Vagina (tissue), 2 donors: Measurements from ENCODE around the gene IMPDH2. TPM values are rescaled to one million over a fixed set of nuclear protein-coding genes. Genes with fewer than 3 reads are reported as not detected.

ENCODE experiments used
- DNase-seq, 2 donors: peaks; one replicate each; pipeline ENCODE4 v3.0.0-alpha.2; 2017; ENCODE audit errors: extremely low spot score in 2 of 2
- H3K27ac ChIP-seq: fragments of 200-600 bp; sonication (generic); one replicate; pipeline ENCODE4 v1.5.1; 2019
- H3K27me3 ChIP-seq: fragments of 200-600 bp; sonication (generic); one replicate; pipeline ENCODE4 v1.5.1; 2019
- H3K36me3 ChIP-seq, 2 donors: fragments of 200-600 bp; sonication (generic); one replicate each; pipeline ENCODE4 v1.5.1; 2017 to 2019
- H3K4me1 ChIP-seq: fragments of 200-600 bp; sonication (generic); one replicate; pipeline ENCODE4 v1.5.1; 2019
- H3K4me3 ChIP-seq, 2 donors: fragments of 200-600 bp; sonication (generic); 1 replicate in 1 of 2; 2 replicates in 1 of 2; pipeline ENCODE4 v1.5.1; 2016 to 2019
- H3K9me3 ChIP-seq: fragments of 200-600 bp; sonication (generic); one replicate; pipeline ENCODE4 v1.5.1; 2019
- POLR2A ChIP-seq, 2 donors: fragments of 450-650 bp; IDR thresholded peaks; one replicate each; pipeline ENCODE4 v1.6.1; 2017; ENCODE audit warnings: antibody characterized with exemption in 2 of 2, mild to moderate bottlenecking in 2 of 2, moderate library complexity in 2 of 2
- POLR2AphosphoS5 ChIP-seq, 2 donors: sonication (generic); formaldehyde crosslinking; IDR thresholded peaks; one replicate each; pipeline ENCODE4 v1.9.0; 2017; ENCODE audit warnings: antibody characterized with exemption in 2 of 2, mild to moderate bottlenecking in 2 of 2, low read depth in 1 of 2; ENCODE audit not compliant: insufficient read depth in 1 of 2
- intact Hi-C: fragments of 100-400 bp; cut with DNase I; formaldehyde crosslinking; loops from one replicate; pipeline ENCODE4 v1.15.1; 2023
- total RNA-seq: library from RNA; depleted of rRNA; stranded (reverse); fragments of >200 nt; gene quantifications from one replicate; pipeline ENCODE4 v1.2.3, GENCODE V29; 2016
- TF ChIP-seq, protein P1 (sequence below), 3 experiments: fragments of 450-650 bp in 2 of 3; fragments of 200-600 bp in 1 of 3; sonication (generic) in 1 of 3; IDR thresholded peaks; one replicate each; pipeline ENCODE4 v1.5.1; 2017 to 2019; ENCODE audit warnings: antibody characterized with exemption in 3 of 3, mild to moderate bottlenecking in 2 of 3, moderate library complexity in 2 of 3

Gene IMPDH2
- total RNA-seq, 1 donor from 2014 or later, result 185 TPM

DNA sequence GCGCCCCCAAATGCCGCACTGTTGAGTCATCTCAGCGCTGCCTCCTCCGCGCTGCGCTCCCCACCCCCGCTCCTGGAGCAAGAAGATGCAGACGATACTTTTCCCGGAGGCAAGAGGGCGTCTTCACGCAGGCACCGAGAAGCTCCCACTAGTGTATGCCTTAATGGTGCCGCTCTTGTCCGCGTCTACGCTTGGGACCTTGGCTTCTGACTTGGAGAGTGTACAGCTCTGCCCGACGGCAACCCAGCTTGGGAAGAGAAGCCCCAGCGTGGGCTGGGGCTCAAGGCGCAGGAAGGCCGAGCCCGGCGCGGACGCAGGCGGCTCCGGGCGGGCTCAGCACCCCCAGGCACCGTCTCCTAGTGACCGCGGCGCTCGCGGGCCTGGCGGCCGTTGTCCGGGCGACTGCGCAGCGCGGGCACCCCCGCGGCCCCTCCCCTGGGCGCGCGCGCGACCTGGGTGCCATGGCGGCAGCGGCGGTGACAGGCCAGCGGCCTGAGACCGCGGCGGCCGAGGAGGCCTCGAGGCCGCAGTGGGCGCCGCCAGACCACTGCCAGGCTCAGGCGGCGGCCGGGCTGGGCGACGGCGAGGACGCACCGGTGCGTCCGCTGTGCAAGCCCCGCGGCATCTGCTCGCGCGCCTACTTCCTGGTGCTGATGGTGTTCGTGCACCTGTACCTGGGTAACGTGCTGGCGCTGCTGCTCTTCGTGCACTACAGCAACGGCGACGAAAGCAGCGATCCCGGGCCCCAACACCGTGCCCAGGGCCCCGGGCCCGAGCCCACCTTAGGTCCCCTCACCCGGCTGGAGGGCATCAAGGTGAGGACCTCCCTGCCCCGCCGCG, 39.2 kb downstream of the IMPDH2 start, which contains the start of gene P4HTM:
Gene P4HTM, plus strand, starts transcription at position 446 of the 840 bp plus-strand sequence. Its CDS starts 16 bp downstream, at position 462.
- H3K4me1 ChIP-seq, result peaks cover 33% of the 10 kb centered on the region
- H3K36me3 ChIP-seq, result peaks cover 0 to 1% of the 10 kb centered on the region in 2 donors
- H3K27ac ChIP-seq, result peak within 1 kb of the TSS; percentile 95
- no peaks in the 10 kb centered on the region for H3K9me3 ChIP-seq
- peak within 1 kb of the TSS; percentile 64 to 92 for H3K4me3 ChIP-seq
- intact Hi-C loops, result no loop called here
- DNase-seq, result no peak
- H3K27me3 ChIP-seq, result no peaks in the 10 kb centered on the region
- TF ChIP-seq POLR2AphosphoS5 (IDR thresholded peaks at IDR 0.05; ENCODE audit: insufficient read depth in 1 of 2, low read depth in 1 of 2) (peak; percentile 76 to 92), POLR2A (IDR thresholded peaks at IDR 0.05) (peak in 1 of 2 donors; percentile 48)
- TF ChIP-seq, protein P1, sequence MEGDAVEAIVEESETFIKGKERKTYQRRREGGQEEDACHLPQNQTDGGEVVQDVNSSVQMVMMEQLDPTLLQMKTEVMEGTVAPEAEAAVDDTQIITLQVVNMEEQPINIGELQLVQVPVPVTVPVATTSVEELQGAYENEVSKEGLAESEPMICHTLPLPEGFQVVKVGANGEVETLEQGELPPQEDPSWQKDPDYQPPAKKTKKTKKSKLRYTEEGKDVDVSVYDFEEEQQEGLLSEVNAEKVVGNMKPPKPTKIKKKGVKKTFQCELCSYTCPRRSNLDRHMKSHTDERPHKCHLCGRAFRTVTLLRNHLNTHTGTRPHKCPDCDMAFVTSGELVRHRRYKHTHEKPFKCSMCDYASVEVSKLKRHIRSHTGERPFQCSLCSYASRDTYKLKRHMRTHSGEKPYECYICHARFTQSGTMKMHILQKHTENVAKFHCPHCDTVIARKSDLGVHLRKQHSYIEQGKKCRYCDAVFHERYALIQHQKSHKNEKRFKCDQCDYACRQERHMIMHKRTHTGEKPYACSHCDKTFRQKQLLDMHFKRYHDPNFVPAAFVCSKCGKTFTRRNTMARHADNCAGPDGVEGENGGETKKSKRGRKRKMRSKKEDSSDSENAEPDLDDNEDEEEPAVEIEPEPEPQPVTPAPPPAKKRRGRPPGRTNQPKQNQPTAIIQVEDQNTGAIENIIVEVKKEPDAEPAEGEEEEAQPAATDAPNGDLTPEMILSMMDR (IDR thresholded peaks at IDR 0.05), result peak in 1 of 3 experiments; percentile 4

GRCh38 chr3:48989126-48989795, 39.9 kb downstream of the IMPDH2 start:
- peak overlapping the region; percentile 64 to 92 for H3K4me3 ChIP-seq
- no peaks in the 10 kb centered on the region for H3K27me3 ChIP-seq
- H3K27ac ChIP-seq, result peak overlapping the region; percentile 95
- H3K36me3 ChIP-seq, result peaks cover 0 to 9% of the 10 kb centered on the region in 2 donors
- TF ChIP-seq, protein P1 (IDR thresholded peaks at IDR 0.05), result no peak
- no peak for TF ChIP-seq POLR2A (IDR thresholded peaks at IDR 0.05)
- TF ChIP-seq POLR2AphosphoS5 (IDR thresholded peaks at IDR 0.05; ENCODE audit: insufficient read depth in 1 of 2, low read depth in 1 of 2), result no peak
- intact Hi-C loops, result no loop called here
- no peak for DNase-seq
- no peaks in the 10 kb centered on the region for H3K9me3 ChIP-seq
- H3K4me1 ChIP-seq, result peaks cover 33% of the 10 kb centered on the region

DNA sequence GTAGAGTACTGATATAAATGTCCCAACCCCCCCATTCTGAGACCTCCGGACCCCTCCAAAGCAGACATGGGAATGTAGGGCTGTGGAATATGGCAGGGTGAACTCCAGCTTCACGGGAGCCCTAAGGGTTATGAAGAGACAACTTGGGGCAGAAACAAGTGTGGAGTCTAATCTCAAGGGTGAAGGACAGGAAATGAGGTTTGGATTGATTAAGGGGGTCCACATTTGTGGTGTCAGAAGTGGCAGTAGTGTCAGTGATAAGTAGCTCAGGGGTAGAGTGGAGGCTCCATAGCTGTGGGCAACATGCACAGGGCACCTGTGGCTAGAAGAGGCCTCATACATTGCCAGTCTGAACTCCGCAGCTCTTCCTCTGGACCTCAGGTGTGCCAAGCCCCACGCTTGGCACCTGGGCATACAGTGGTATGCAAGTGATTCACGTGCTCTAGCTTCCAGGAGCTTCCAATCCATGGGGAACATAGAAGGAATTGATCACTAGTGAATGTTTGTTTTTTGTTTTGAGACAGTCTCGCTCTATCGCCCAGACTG, 43.3 kb downstream of the IMPDH2 start:
- Histone ChIP-seq H3K9me3 (no peaks in the 10 kb centered on the region), H3K36me3 (peaks cover 0 to 35% of the 10 kb centered on the region in 2 donors), H3K27me3 (no peaks in the 10 kb centered on the region), H3K4me3 (no peak overlapping the region), H3K27ac (no peak overlapping the region), H3K4me1 (peaks cover 17% of the 10 kb centered on the region)
- no peak for DNase-seq
- TF ChIP-seq POLR2AphosphoS5 (IDR thresholded peaks at IDR 0.05; ENCODE audit: insufficient read depth in 1 of 2, low read depth in 1 of 2), result no peak
- TF ChIP-seq, protein P1 (IDR thresholded peaks at IDR 0.05), result no peak
- no peak for TF ChIP-seq POLR2A (IDR thresholded peaks at IDR 0.05)
- intact Hi-C loops, result no loop called here

- H3K27me3 ChIP-seq, result no peaks in the 10 kb centered on the region
- peaks cover 12% of the 10 kb centered on the region for H3K4me1 ChIP-seq
- H3K4me3 ChIP-seq, result no peak overlapping the region
- H3K9me3 ChIP-seq, result no peaks in the 10 kb centered on the region
- no peak overlapping the region for H3K27ac ChIP-seq
- intact Hi-C loops, result no loop called here
- TF ChIP-seq, protein P1 (IDR thresholded peaks at IDR 0.05), result no peak
- no peak for TF ChIP-seq POLR2A (IDR thresholded peaks at IDR 0.05)
- TF ChIP-seq POLR2AphosphoS5 (IDR thresholded peaks at IDR 0.05; ENCODE audit: insufficient read depth in 1 of 2, low read depth in 1 of 2), result no peak
- peaks cover 6 to 48% of the 10 kb centered on the region in 2 donors for H3K36me3 ChIP-seq
- DNase-seq, result no peak
Observed at GRCh38 chr3:48984663-48985062, 44.5 kb downstream of the IMPDH2 start.
